ENCODE measurements around the gene ANKRD35.
"Not testable (repeated sequence)": the region's sequence is repeated elsewhere in the genome, so short reads cannot be mapped to it uniquely, and the experiment has no call there.

DNA sequence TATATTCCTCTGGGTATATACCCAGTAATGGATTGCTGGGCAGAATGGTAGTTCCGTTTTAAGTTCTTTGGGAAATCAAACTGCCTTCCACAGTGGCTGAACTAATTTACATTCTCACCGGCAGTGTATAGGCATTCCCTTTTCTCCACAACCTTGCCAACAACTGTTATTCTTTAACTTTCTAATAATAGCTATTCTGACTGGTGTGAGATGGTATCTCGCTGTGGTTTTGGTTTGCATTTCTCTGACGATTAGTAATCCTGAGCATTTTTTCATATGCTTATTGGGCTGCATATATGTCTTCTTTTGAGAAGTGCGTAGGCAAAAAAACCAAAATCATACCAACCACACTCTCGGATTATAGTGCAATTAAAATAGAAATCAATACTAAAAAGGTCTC lies 67.6 kb downstream of the ANKRD35 start:
- TF ChIP-seq, protein P1, sequence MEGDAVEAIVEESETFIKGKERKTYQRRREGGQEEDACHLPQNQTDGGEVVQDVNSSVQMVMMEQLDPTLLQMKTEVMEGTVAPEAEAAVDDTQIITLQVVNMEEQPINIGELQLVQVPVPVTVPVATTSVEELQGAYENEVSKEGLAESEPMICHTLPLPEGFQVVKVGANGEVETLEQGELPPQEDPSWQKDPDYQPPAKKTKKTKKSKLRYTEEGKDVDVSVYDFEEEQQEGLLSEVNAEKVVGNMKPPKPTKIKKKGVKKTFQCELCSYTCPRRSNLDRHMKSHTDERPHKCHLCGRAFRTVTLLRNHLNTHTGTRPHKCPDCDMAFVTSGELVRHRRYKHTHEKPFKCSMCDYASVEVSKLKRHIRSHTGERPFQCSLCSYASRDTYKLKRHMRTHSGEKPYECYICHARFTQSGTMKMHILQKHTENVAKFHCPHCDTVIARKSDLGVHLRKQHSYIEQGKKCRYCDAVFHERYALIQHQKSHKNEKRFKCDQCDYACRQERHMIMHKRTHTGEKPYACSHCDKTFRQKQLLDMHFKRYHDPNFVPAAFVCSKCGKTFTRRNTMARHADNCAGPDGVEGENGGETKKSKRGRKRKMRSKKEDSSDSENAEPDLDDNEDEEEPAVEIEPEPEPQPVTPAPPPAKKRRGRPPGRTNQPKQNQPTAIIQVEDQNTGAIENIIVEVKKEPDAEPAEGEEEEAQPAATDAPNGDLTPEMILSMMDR (IDR thresholded peaks at IDR 0.05) = not testable (repeated sequence)
- TF ChIP-seq POLR2A (IDR thresholded peaks at IDR 0.05) = not testable (repeated sequence)

All from adrenal gland (tissue), 5 donors.